PC-9 (cell line): Measurements from ENCODE around the gene AP4M1.

Source experiments
- EZH2 ChIP-seq: fragments of 200-600 bp; sonication (generic); IDR thresholded peaks from 2 replicates; pipeline ENCODE4 v1.8.0; 2017; ENCODE audit warnings: antibody characterized with exemption, low read depth
- TF ChIP-seq, protein P1 (sequence below): fragments of 200-600 bp; sonication (generic); conservative IDR thresholded peaks from 2 replicates; pipeline ENCODE4 v1.6.1; 2017; ENCODE audit warnings: mixed run types, antibody characterized with exemption, mild to moderate bottlenecking, moderate library complexity

DNA sequence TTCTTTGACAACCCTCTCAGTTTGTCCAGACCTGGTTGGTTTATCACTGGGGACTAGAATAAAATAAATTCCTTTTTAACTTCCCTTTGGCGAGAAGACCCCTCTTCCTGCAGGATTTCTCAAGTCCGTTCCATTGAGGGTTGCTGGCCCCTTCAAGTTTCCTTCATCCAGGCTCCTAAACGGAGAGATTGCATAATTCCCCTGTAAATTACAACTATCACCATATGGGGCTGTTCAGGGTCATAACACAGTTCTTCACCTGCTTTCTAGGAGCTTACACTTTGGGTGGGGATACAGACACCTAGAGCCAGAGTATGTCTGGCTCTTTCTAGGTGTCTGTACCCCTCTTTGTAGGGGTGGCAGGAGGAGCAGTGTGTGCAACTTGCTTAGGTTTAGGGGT, 15.9 kb upstream of the AP4M1 start:
- TF ChIP-seq, protein P1, sequence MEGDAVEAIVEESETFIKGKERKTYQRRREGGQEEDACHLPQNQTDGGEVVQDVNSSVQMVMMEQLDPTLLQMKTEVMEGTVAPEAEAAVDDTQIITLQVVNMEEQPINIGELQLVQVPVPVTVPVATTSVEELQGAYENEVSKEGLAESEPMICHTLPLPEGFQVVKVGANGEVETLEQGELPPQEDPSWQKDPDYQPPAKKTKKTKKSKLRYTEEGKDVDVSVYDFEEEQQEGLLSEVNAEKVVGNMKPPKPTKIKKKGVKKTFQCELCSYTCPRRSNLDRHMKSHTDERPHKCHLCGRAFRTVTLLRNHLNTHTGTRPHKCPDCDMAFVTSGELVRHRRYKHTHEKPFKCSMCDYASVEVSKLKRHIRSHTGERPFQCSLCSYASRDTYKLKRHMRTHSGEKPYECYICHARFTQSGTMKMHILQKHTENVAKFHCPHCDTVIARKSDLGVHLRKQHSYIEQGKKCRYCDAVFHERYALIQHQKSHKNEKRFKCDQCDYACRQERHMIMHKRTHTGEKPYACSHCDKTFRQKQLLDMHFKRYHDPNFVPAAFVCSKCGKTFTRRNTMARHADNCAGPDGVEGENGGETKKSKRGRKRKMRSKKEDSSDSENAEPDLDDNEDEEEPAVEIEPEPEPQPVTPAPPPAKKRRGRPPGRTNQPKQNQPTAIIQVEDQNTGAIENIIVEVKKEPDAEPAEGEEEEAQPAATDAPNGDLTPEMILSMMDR = no peak
- TF ChIP-seq EZH2 = no peak
